Glomerular visceral epithelial cell (primary cell): ENCODE measurements around the gene ZCCHC3.

Experiments
- DNase-seq: peaks from one replicate; pipeline ENCODE4 v3.0.0-alpha.2; 2016; ENCODE audit errors: extremely low spot score

ZCCHC3 gene

DNA sequence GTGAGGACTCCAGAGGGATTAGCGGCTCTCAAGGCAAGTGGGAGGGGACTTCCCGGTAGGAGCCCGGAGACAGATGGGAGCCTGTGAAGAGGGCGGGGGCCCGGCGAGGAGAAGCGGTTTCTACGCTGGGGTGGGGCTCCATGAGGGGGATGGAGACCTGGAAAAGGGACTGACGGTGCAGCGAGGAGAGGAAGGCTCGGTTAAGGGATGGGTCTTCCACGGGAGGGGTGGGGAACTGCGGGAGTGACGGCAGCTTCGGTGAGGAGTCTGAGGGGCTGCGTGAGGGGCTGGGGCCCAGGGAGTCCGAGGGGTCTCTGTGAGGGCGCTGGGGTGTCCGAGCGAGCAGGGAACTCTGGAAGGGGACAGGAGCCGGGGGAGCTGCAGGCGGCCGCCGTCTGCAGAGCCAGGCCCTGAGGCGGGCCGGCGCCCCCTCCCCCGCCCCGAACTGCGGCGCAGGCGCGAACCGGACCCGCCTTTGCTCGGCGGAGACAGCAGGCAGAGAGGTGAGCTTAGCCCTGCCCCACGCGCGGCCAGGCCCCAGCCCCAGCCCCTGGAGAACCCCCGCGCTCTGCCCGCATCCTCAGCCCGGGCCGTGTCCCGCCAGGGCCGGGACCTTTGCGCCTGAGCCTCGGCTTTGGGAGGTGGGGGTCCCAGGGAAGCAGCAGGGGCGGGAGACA is 49.4 kb downstream of the ZCCHC3 start, which contains the start of gene NRSN2:
Gene NRSN2 (plus strand): TSS at position 472 of the 677 bp plus-strand sequence. CDS start 2,533 bp downstream, outside the sequence.
- DNase-seq: peak; percentile 65

DNA sequence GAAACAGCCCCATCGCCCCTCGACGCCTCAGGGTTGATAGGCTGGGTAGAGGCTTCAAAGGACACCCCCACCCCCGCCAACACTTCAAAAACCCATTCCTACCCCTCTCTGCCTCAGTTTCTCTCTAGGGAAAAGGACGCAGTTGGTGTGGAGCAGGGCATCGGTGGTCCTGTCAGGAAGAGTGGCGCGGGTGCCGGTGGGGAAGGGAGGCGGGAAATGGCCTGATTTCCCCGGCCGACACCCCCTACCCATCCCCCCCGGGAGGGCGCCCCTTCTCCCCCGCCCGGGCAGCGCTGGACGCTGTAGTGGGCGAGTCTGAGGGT is 49.9 kb downstream of the ZCCHC3 start:
- DNase-seq: no peak

DNA sequence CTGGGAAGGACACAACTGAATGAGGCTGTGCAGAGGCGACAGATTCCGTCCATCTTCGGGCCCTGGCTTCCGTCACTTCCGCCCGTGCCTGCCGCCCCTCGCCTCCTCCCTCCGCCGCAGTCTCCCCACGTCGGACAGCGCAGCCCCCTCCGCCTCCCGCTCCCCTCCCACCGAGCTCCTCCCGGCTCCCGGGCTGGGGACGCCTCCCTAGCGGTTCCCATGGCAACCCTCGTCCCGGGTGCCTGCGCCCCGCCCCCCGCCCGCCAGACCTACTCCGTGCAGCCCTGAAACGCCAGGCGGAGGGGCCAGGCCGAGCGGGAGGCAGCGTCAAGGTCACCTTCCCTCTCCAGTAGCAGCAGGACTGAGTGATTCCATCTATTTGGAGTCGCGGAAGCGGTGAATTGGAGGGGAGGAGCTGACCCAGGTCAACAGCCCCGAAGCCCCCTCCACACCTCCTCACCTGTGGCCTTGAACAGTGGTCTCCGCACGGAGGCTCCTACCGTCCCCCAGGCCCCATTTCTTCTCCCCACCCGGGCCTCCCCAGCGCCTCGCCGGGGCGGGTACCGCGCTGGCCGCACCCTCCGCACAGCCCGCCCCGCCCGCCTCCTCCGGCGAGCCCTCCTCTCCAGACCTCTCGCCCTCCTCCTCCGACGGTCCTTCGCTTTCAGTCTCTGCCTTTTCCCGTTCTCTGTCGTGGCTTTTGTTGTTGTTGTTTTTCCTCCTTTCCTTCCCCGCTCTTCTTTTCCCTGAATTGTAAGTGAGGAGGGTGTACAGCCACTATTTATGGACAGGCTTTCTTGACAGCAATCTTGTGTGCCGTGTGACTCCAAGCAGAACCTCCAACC is 50.5 kb downstream of the ZCCHC3 start:
- DNase-seq: peak; percentile 97

DNA sequence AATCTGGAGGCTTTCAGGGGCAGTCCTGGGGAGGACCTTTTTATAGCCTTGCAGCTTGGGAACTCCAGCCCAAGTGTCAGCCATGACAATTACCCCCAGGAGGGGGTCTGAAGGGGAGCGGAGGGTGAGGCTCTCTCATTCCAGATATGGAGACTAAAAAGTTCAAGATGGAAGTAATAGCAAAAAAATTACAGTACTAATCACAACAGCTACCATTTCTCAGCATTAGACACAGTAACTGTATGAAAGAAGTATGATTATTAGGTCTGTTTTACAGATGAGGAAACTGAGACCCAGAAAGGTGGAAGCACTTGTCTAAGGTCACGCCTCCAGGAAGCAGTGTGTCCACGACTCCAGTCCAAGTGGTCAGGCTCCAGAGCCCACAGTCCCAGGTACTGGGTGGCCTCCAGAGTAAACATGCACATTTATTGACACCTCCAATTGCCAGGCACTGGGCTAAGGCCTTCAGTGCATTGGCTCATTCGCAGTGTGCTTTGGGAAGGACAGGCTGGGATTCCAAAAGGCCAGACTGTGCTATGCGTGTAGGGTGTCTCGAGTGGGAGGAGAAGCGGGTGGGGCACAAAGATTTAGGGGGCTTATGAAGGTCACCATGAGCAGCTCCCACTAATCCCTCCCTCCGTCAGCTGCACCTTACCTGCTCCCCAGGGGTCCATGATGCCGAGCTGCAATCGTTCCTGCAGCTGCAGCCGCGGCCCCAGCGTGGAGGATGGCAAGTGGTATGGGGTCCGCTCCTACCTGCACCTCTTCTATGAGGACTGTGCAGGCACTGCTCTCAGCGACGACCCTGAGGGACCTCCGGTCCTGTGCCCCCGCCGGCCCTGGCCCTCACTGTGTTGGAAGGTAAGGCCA is 51.8 kb downstream of the ZCCHC3 start:
- no peak for DNase-seq
